Measurements from ENCODE around the gene DGKG. TPM values are rescaled to one million over a fixed set of nuclear protein-coding genes. Genes with fewer than 3 reads are reported as not detected.

Gene DGKG
- total and polyA plus RNA-seq, 2 of the 8 experiments (the other 6 are each of a cell fraction or from before 2014, with no cell fraction given): 0.30 to 0.48 TPM

DNA sequence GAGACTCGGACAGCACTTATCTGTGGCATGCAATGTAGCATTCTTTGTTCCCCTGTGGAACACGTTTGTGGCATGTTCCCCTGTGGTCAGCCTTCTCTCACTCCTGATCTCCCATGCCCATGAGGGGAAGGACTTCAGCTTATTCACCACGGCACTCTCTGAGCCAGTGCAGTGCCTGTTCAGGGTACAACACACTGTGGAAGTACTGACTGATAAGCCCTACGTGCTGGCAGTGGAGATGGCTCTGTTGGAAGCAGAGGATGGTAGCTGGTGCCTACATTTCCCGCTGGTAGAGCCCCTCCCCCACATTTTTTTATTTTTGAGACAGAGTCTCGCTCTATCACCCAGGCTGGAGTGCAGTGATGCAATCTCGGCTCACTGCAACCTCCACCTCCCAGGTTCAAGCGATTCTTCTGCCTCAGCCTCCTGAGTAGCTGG is 209.7 kb downstream of the DGKG start:
- Histone ChIP-seq H3K4me2 (ENCODE audit: insufficient read depth in 1 of 2, low read depth in 2 of 2, low read length in 2 of 2) (no peak overlapping the region), H2BK20ac (ENCODE audit: low read length) (no peak overlapping the region), H2BK12ac (ENCODE audit: low read depth, low read length) (no peak overlapping the region), H3K4me1 (replicated peaks in 1 of 4; ENCODE audit: control insufficient read depth in 3 of 4, insufficient read depth in 4 of 4, low read length in 3 of 4) (no peaks in the 10 kb centered on the region), H3K23me2 (ENCODE audit: low read depth, low read length) (0 out of 2 replicates have a peak, but pooled peaks cover 2% of the 10 kb centered on the region), H3K9me3 (ENCODE audit: insufficient read depth in 2 of 2, low read depth in 1 of 2, low read length in 1 of 2) (no peaks in the 10 kb centered on the region), H3K79me2 (ENCODE audit: control insufficient read depth in 1 of 2, insufficient read depth in 2 of 2, low read length in 2 of 2) (no peaks in the 10 kb centered on the region), H3K18ac (ENCODE audit: extremely low read depth, low read length) (no peak overlapping the region), H3K79me1 (ENCODE audit: low read depth, low read length) (no peaks in the 10 kb centered on the region), H4K8ac (ENCODE audit: extremely low read depth, insufficient read depth, low read length) (no peak overlapping the region), H3K14ac (ENCODE audit: insufficient read length) (no peak overlapping the region), H3K9ac (replicated peaks in 1 of 4; ENCODE audit: extremely low read depth in 1 of 4, low read depth in 3 of 4, low read length in 3 of 4) (no peak overlapping the region), H3K56ac (replicated peaks; ENCODE audit: insufficient read length, low read depth, low read length) (no peak overlapping the region), H3K27me3 (replicated peaks in 1 of 4; ENCODE audit: control insufficient read depth in 3 of 4, extremely low read depth in 1 of 4, insufficient read depth in 3 of 4, low read length in 3 of 4) (no peaks in the 10 kb centered on the region), H2BK15ac (ENCODE audit: low read length) (no peak overlapping the region), H3K4me3 (ENCODE audit: extremely low read depth in 1 of 4, insufficient read depth in 2 of 4, low read depth in 3 of 4, low read length in 4 of 4) (no peak overlapping the region), H3K36me3 (ENCODE audit: control insufficient read depth in 2 of 4, insufficient read depth in 4 of 4, low read length in 3 of 4) (no peaks in the 10 kb centered on the region), H4K20me1 (replicated peaks in 1 of 2; ENCODE audit: control insufficient read depth in 1 of 2, insufficient read depth in 2 of 2, low read length in 2 of 2) (peaks cover 0 to 1% of the 10 kb centered on the region in 2 experiments), H4K5ac (ENCODE audit: insufficient read length, low read depth, low read length) (no peak overlapping the region), H4K91ac (replicated peaks; ENCODE audit: insufficient read length, low read length) (no peak overlapping the region), H2BK120ac (replicated peaks; ENCODE audit: low read depth, low read length) (no peak overlapping the region), H2AK5ac (ENCODE audit: low read depth, low read length) (no peak overlapping the region), H2BK5ac (ENCODE audit: low read depth, low read length) (peak overlapping the region; percentile 53; the same call in 1 of the 2 replicates), H2AFZ (ENCODE audit: low read length) (no peak overlapping the region), H3K23ac (ENCODE audit: insufficient read length) (no peak overlapping the region), H3K27ac (ENCODE audit: low read depth, low read length) (no peak overlapping the region), H3K4ac (replicated peaks; ENCODE audit: insufficient read length, low read depth, low read length) (no peak overlapping the region)
- DNase-seq (ENCODE audit: low read depth in 1 of 2, low spot score in 2 of 2) (no peak), FAIRE-seq (no peak)
- TF ChIP-seq EP300 (IDR thresholded peaks at IDR 0.05; ENCODE audit: borderline replicate concordance in 1 of 2, low read depth in 2 of 2, low read length in 2 of 2): no peak
- no peak for TF ChIP-seq SP1 (IDR thresholded peaks at IDR 0.05; ENCODE audit: low read depth, low read length)
- no peak for TF ChIP-seq KDM1A (IDR thresholded peaks at IDR 0.05; ENCODE audit: borderline replicate concordance, low read length)
- no peak for TF ChIP-seq CBX8 (IDR thresholded peaks at IDR 0.05; ENCODE audit: borderline replicate concordance, low read depth, low read length)
- 86% methylated on average over 8 of the region's 8 CpGs; no CpG with 5 or more reads in 1 of the 2 experiments for WGBS, 2 experiments (ENCODE audit: extremely low coverage in 1 of 2, insufficient coverage in 1 of 2, insufficient read length in 1 of 2, insufficient replicate concordance in 2 of 2, low coverage in 1 of 2, low lambda C conversion rate in 2 of 2, missing lambda C conversion rate in 1 of 2)
- POLR2A ChIA-PET (ENCODE audit: partially characterized antibody): interaction anchor here (0.7 to 1.2 kb wide), 3 partner anchors 33 to 44 kb away, joined by 3 to 4 read pairs (median 3); no protein-coding TSS in a partner anchor
- CTCF ChIA-PET (ENCODE audit: partially characterized antibody): interaction anchor here (0.9 kb wide), 1 partner anchor 107 kb away, joined by 3 read pairs; no protein-coding TSS in a partner anchor
